DOHH2 (cell line): ENCODE data around the gene DYRK2.

Experiments
- CTCF ChIP-seq: fragments of 200-600 bp; sonication (generic); IDR thresholded peaks from one replicate; pipeline ENCODE4 v1.5.1; 2014; ENCODE audit warnings: antibody characterized with exemption, mild to moderate bottlenecking, low read depth, low read length; ENCODE audit not compliant: poor library complexity, severe bottlenecking
- EZH2phosphoT487 ChIP-seq: fragments of 200-600 bp; sonication (generic); IDR thresholded peaks from 2 replicates; pipeline ENCODE4 v1.6.1; 2017; ENCODE audit warnings: borderline replicate concordance, mild to moderate bottlenecking, antibody characterized with exemption, low read length, moderate library complexity, mixed read lengths

DNA sequence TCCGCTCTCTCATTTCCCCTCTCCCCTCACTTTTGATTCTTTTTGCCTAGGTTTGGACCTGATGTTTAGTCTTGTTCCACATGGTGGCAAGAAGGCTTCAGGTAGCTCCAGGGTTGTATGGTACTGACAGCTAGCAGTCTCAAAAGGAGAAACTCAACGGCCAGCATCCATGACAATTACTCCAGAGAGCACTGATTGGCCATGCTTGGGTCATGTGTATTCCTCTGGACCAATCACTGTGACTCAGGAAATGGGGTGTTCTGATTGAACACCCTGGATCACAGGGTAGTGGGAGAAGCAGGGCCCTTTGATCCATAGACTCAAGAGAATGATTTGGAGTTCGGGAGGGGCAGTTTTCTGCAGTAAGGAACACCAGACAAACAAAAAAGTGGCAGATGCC, 45.3 kb downstream of the DYRK2 start:
- TF ChIP-seq CTCF (no peak), EZH2phosphoT487 (no peak)
